Colonic mucosa (tissue), 4 donors: ENCODE measurements around the gene PSTPIP1. TPM values are rescaled to one million over a fixed set of nuclear protein-coding genes. Genes with fewer than 3 reads are reported as not detected.

ENCODE experiments used
- DNase-seq: peaks from one replicate; pipeline ENCODE4 v3.0.0-alpha.2; 2020
- H3K27ac ChIP-seq: fragments of 200-600 bp; one replicate; pipeline ENCODE4 v1.8.0; 2021
- H3K27me3 ChIP-seq: fragments of 200-600 bp; one replicate; pipeline ENCODE4 v1.8.0; 2021
- H3K36me3 ChIP-seq: fragments of 200-600 bp; one replicate; pipeline ENCODE4 v1.8.0; 2021
- H3K4me1 ChIP-seq: fragments of 200-600 bp; one replicate; pipeline ENCODE4 v1.8.0; 2021; ENCODE audit warnings: mild to moderate bottlenecking
- H3K4me3 ChIP-seq: fragments of 200-600 bp; one replicate; pipeline ENCODE4 v1.8.0; 2021
- H3K9ac ChIP-seq, 2 donors: one replicate each; pipeline ENCODE4 v1.7.0; 2013; ENCODE audit warnings: control low read depth in 2 of 2, low read depth in 2 of 2, low read length in 2 of 2
- H3K9me3 ChIP-seq: fragments of 200-600 bp; one replicate; pipeline ENCODE4 v1.8.0; 2021
- intact Hi-C: fragments of 100-400 bp; cut with DNase I; formaldehyde crosslinking; loops from one replicate; pipeline ENCODE4 v1.14.1; 2022
- total RNA-seq, 2 donors: library from RNA; stranded (reverse); fragmentation: NEBNext Ultra II Directional in 1 of 2; extraction: Animal tissue kit (Norgen Biotek cat#: 25700) in 1 of 2; gene quantifications; one replicate each; pipeline ENCODE4 v1.2.1, GENCODE V29; 2021
- TF ChIP-seq, protein P1 (sequence below): fragments of 200-600 bp; IDR thresholded peaks from one replicate; pipeline ENCODE4 v1.8.0; 2022; ENCODE audit warnings: antibody characterized with exemption, mild to moderate bottlenecking
- donor health status: healthy.
- donor health status: DM: no; HTN: no; CAD: no.
- donor health status: DM: no; HTN: no; CAD: no.

Gene PSTPIP1
- total RNA-seq, 2 donors from 2014 or later, result 3.7 to 4.2 TPM

DNA sequence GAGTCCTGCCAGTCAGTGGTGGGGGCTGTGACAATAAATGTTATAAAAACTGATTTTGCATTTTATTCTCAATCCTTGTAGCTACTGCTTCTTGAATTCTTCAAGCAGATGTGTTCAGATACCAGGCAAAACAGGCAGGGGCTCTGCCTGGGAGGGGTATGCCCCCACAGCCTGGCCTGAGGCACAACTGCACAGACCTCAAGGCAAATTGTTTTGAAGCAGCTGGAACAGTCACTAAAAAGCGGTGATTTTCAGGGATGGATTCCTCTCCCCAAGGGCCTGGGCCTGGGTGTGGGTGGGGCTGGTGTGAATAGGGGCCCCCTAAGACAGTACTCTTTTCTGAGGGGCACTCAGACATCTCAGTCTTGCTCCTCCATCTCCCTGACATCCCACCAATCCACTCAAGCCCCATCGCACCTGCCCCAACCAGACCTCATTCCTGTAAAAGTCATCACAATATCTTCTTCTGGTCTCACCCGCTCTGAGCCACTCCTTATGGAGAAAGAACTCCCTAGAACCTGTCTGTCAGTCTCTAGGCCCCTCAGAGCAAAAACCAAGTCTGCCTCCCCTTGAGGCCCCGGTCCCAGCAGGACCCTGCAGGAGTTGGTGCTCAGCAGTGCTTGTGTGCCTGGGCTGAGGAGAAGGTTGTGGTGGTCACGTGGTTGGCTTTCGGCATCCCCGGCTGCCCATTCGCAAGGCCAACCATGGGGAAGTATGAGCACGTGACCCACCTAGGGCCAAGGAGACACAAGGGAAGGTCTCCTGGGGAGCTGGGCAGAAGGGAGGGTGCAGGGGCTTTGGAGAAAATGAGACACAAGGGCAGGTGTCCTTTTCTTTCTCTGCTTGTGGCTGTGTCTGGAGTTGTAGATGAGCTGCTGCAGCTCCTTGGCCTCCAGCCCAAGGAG lies 2.9 kb upstream of the PSTPIP1 start:
- H3K4me3 ChIP-seq, result no peak overlapping the region
- H3K9me3 ChIP-seq, result no peaks in the 10 kb centered on the region
- H3K27me3 ChIP-seq, result no peaks in the 10 kb centered on the region
- intact Hi-C loops, result no loop called here
- H3K27ac ChIP-seq, result no peak overlapping the region
- H3K36me3 ChIP-seq, result no peaks in the 10 kb centered on the region
- H3K4me1 ChIP-seq, result no peaks in the 10 kb centered on the region
- TF ChIP-seq, protein P1, sequence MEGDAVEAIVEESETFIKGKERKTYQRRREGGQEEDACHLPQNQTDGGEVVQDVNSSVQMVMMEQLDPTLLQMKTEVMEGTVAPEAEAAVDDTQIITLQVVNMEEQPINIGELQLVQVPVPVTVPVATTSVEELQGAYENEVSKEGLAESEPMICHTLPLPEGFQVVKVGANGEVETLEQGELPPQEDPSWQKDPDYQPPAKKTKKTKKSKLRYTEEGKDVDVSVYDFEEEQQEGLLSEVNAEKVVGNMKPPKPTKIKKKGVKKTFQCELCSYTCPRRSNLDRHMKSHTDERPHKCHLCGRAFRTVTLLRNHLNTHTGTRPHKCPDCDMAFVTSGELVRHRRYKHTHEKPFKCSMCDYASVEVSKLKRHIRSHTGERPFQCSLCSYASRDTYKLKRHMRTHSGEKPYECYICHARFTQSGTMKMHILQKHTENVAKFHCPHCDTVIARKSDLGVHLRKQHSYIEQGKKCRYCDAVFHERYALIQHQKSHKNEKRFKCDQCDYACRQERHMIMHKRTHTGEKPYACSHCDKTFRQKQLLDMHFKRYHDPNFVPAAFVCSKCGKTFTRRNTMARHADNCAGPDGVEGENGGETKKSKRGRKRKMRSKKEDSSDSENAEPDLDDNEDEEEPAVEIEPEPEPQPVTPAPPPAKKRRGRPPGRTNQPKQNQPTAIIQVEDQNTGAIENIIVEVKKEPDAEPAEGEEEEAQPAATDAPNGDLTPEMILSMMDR, result no peak
- no peak for DNase-seq
- H3K9ac ChIP-seq, result no peak overlapping the region

DNA sequence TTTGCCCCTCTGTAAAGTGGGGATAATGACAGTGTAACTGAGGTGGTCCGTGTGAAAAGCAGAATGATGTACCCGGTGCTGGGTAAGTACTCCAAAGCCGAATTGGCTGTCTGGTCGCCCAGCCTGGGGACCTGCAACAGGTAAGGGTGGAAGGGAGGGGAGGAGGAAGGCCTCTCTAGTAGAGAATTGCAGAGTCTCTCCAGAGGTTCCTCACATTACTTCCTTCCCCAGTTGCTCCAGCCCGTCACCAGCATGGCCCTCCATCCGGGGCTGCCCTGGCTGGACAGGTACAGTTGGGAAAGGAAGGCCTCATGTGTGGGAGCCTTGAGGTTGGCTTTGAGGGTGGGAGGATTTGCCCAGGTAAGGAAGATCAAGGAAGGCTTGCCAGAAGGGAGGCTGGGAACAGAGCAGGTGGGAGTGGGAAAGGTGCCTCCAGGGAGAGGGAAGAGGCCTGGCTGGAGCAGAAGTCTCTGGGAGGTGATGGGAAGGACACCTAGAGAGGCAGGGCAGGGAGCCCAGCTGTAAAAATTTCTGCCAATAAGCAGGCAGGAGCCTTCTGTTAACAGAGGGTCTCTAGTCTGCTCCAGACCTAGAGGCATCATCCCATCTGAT lies 1.7 kb upstream of the PSTPIP1 start:
- TF ChIP-seq, protein P1, result no peak
- Histone ChIP-seq H3K27ac (no peak overlapping the region), H3K4me1 (no peaks in the 10 kb centered on the region), H3K9me3 (no peaks in the 10 kb centered on the region), H3K27me3 (no peaks in the 10 kb centered on the region), H3K36me3 (no peaks in the 10 kb centered on the region), H3K9ac (no peak overlapping the region), H3K4me3 (no peak overlapping the region)
- intact Hi-C loops, result no loop called here
- no peak for DNase-seq

DNA sequence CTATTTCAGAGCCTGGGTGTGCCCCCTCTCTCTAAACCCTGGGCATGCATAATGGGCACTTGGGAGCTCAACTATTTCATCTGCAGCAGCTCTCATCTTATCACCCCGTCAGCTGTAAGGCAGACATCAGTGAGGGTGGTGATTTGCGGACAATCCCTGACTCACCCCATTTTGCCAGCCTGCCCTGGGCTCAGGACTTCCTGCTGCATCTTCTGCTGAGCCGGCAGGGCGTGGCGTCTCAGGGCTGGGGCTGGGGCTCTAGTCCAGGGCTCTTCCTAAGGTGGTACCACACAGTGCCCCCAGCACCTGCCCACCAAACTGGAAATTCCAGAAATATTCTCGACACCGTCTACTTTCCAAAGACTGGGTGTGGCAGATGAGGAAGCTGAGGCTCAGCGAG lies 925 bp upstream of the PSTPIP1 start:
- no peaks in the 10 kb centered on the region for H3K4me1 ChIP-seq
- intact Hi-C loops, result no loop called here
- TF ChIP-seq, protein P1, result no peak
- H3K27me3 ChIP-seq, result no peaks in the 10 kb centered on the region
- peak overlapping the region in 1 of 2 donors; percentile 4 for H3K9ac ChIP-seq
- no peak for DNase-seq
- no peak overlapping the region for H3K27ac ChIP-seq
- no peak overlapping the region for H3K4me3 ChIP-seq
- H3K36me3 ChIP-seq, result no peaks in the 10 kb centered on the region
- H3K9me3 ChIP-seq, result no peaks in the 10 kb centered on the region

DNA sequence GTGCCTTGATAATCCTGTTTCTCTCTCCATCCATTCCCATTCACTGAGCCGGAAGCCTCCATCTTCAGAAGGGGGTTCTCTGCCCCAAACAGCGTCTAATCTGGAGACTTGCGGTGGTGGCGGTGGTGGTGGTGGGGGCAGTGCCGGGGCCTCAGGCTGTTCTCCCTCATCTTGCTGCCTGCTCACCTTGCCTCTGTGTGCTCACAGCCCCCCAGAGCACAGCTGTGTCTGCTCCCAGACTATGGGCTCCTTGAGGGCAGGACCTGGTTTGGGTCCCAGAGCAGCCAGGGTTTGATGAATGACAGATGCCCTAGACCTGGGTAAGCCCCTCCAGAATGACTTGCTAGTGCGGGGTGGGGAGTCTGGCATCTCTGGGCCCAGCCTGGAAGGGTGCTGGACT lies 430 bp upstream of the PSTPIP1 start:
- Histone ChIP-seq H3K9me3 (no peaks in the 10 kb centered on the region), H3K27me3 (no peaks in the 10 kb centered on the region), H3K4me3 (no peak overlapping the region), H3K9ac (no peak overlapping the region), H3K27ac (peak overlapping the region; percentile 63), H3K36me3 (no peaks in the 10 kb centered on the region), H3K4me1 (no peaks in the 10 kb centered on the region)
- intact Hi-C loops, result no loop called here
- no peak for DNase-seq
- TF ChIP-seq, protein P1, result no peak

DNA sequence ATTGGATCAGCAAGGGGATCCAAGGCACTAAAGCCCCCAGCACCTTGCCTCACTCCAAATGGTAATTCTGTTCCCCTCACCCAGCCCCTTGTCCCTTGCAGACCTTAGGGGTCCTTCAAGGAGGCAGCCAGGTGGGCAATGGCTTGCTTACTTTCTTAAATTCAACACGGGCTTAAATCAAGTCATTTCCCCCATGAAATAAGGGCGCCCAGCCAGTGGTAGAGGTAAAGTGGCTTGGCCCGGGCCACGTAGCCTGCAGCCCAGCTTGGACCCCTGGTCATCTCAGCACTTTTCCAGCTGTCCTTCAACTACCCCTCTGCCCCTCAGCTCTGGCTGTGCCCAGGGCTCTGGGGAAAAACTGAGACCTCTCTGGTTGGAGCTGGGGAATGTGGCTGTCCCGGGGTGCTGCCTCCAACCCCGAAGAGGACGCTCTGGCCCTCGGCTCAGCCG lies 1.2 kb downstream of the PSTPIP1 start:
- H3K36me3 ChIP-seq, result no peaks in the 10 kb centered on the region
- TF ChIP-seq, protein P1, result no peak
- no peaks in the 10 kb centered on the region for H3K9me3 ChIP-seq
- H3K4me3 ChIP-seq, result peak overlapping the region; percentile 30
- peak overlapping the region; percentile 41 for H3K27ac ChIP-seq
- no peaks in the 10 kb centered on the region for H3K4me1 ChIP-seq
- no peaks in the 10 kb centered on the region for H3K27me3 ChIP-seq
- peak overlapping the region; percentile 16 to 47 for H3K9ac ChIP-seq
- no peak for DNase-seq
- intact Hi-C loops, result no loop called here
